GM12865 (cell line): Measurements from ENCODE around the gene GLIS1.

Experiments
- DNase-seq: peaks from one replicate; pipeline ENCODE4 v3.0.0; 2010; ENCODE audit warnings: low read depth
- H3K4me3 ChIP-seq: 2 replicates; pipeline ENCODE4 v1.5.1; 2011; ENCODE audit warnings: mild to moderate bottlenecking, low read depth, low read length, control low read depth
- CTCF ChIP-seq: IDR thresholded peaks from 2 replicates; pipeline ENCODE4 v1.5.1; 2011; ENCODE audit warnings: low read length, control low read depth, low read depth, inconsistent platforms; ENCODE audit not compliant: insufficient read depth; ENCODE audit errors: missing control alignments

The GLIS1 gene

GRCh38 chr1:53532912-53533311 is 206.1 kb downstream of the GLIS1 start:
- DNase-seq: no peak
- no peak for TF ChIP-seq CTCF
- H3K4me3 ChIP-seq: no peak overlapping the region

- DNase-seq: no peak
- no peak overlapping the region for H3K4me3 ChIP-seq
- TF ChIP-seq CTCF: no peak
Measured at GRCh38 chr1:53532377-53532776, 206.6 kb downstream of the GLIS1 start.

GRCh38 chr1:53530550-53530949 is 208.4 kb downstream of the GLIS1 start:
- no peak for DNase-seq
- TF ChIP-seq CTCF: no peak
- H3K4me3 ChIP-seq: no peak overlapping the region

GRCh38 chr1:53529555-53529954 is 209.4 kb downstream of the GLIS1 start:
- TF ChIP-seq CTCF: no peak
- no peak for DNase-seq
- H3K4me3 ChIP-seq: no peak overlapping the region

- no peak overlapping the region for H3K4me3 ChIP-seq
- TF ChIP-seq CTCF: no peak
- DNase-seq: no peak
Measured at GRCh38 chr1:53527368-53527767, 211.6 kb downstream of the GLIS1 start.

- DNase-seq: no peak
- TF ChIP-seq CTCF: no peak
- H3K4me3 ChIP-seq: no peak overlapping the region
Measured at GRCh38 chr1:53526451-53527101, 212.4 kb downstream of the GLIS1 start.

GRCh38 chr1:53525595-53525994 is 213.4 kb downstream of the GLIS1 start:
- no peak for TF ChIP-seq CTCF
- no peak for DNase-seq
- H3K4me3 ChIP-seq: no peak overlapping the region
